ENCODE measurements around the gene NPW.

DNA sequence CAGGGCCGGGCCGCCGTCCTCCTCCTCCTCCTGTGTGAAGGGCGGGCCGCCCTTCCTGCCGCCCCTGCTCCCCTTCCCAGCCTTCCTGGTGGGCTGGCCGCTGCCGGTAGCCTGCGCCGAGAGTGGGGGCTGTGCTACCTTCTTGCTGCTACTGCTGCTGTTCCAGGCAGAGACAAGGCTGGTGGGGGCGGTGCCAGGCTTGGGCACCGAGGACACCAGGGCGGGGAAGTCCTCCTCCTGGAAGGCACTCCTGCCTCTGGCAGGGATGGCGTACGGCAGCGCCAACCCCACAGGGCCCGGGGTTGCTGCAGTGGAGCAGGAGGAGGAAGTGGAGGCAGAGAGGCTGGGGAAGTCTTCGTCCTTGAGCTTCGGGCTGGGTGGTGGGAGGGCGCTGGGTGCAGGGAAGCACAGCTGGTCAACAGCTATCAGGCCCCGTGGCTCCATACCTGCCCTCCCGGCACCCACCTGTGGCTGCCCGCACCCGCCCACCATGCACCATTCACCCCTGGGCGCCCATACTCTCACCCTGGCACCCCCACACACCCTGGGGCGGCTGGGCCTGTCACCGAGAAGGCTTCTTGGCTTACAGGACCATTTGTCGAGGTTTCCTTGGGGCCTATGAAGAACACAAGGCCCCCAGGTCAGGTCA lies 19.6 kb upstream of the NPW start:
- no peak for TF ChIP-seq JUNB (CRISPR knock-in tag; conservative IDR thresholded peaks at IDR 0.05)
- TF ChIP-seq ZNF143 (CRISPR knock-in tag; IDR thresholded peaks at IDR 0.05): no peak
- TF ChIP-seq, protein P1, sequence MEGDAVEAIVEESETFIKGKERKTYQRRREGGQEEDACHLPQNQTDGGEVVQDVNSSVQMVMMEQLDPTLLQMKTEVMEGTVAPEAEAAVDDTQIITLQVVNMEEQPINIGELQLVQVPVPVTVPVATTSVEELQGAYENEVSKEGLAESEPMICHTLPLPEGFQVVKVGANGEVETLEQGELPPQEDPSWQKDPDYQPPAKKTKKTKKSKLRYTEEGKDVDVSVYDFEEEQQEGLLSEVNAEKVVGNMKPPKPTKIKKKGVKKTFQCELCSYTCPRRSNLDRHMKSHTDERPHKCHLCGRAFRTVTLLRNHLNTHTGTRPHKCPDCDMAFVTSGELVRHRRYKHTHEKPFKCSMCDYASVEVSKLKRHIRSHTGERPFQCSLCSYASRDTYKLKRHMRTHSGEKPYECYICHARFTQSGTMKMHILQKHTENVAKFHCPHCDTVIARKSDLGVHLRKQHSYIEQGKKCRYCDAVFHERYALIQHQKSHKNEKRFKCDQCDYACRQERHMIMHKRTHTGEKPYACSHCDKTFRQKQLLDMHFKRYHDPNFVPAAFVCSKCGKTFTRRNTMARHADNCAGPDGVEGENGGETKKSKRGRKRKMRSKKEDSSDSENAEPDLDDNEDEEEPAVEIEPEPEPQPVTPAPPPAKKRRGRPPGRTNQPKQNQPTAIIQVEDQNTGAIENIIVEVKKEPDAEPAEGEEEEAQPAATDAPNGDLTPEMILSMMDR (IDR thresholded peaks at IDR 0.05 in 2 of 3, conservative IDR thresholded peaks at IDR 0.05 in 1 of 3; ENCODE audit: insufficient read depth in 2 of 3, low read depth in 1 of 3, low read length in 3 of 3): no peak
- no peak for TF ChIP-seq ZNF184 (CRISPR knock-in tag; IDR thresholded peaks at IDR 0.05)
- no peak for TF ChIP-seq NFE2 (IDR thresholded peaks at IDR 0.05; ENCODE audit: low read depth)
- no peak for TF ChIP-seq SMC3 (conservative IDR thresholded peaks at IDR 0.05; ENCODE audit: insufficient read depth, low read depth, low read length)
- TF ChIP-seq ZNF444 (CRISPR knock-in tag; IDR thresholded peaks at IDR 0.05): no peak

Data from K562 (cell line).